Activated CD4-positive, alpha-beta T cell treated with anti-CD3 and anti-CD28 coated beads, Interleukin-2, amount 10 ng/mL, durations not matched to agents 24 days and 14 days (primary cell): ENCODE results near the gene NOL3. TPM values are rescaled to one million over a fixed set of nuclear protein-coding genes. Genes with fewer than 3 reads are reported as not detected.
A peak's percentile ranks its signal among the peaks of the same experiment; 100 is the strongest.
"Not testable (repeated sequence)": the region's sequence is repeated elsewhere in the genome, so short reads cannot be mapped to it uniquely, and the experiment has no call there.

ENCODE experiments used
- DNase-seq: peaks from one replicate; pipeline ENCODE4 v3.0.0; 2022
- H3K27ac Mint-ChIP-seq: one replicate; pipeline ENCODE4 v1.8.0; 2022; ENCODE audit warnings: mild to moderate bottlenecking, mixed read lengths
- H3K27me3 Mint-ChIP-seq: one replicate; pipeline ENCODE4 v1.8.0; 2022; ENCODE audit warnings: mixed read lengths
- H3K36me3 Mint-ChIP-seq: one replicate; pipeline ENCODE4 v1.8.0; 2022; ENCODE audit warnings: low read depth, mild to moderate bottlenecking, mixed read lengths
- H3K4me1 Mint-ChIP-seq: one replicate; pipeline ENCODE4 v1.8.0; 2021; ENCODE audit warnings: mixed read lengths
- H3K4me3 Mint-ChIP-seq: one replicate; pipeline ENCODE4 v1.8.0; 2022; ENCODE audit warnings: mild to moderate bottlenecking, moderate library complexity, mixed read lengths
- H3K9me3 Mint-ChIP-seq: one replicate; pipeline ENCODE4 v1.8.0; 2021; ENCODE audit warnings: mixed read lengths
- intact Hi-C: fragments of 100-400 bp; cut with micrococcal nuclease; formaldehyde crosslinking; loops from one replicate; pipeline ENCODE4 v1.15.1; 2023
- total RNA-seq: library from RNA; stranded (reverse); gene quantifications from 2 replicates; pipeline ENCODE4 v1.2.3, GENCODE V29; 2022

NOL3 gene
- 31.0 and 36.7 TPM in 2 replicates for total RNA-seq

DNA sequence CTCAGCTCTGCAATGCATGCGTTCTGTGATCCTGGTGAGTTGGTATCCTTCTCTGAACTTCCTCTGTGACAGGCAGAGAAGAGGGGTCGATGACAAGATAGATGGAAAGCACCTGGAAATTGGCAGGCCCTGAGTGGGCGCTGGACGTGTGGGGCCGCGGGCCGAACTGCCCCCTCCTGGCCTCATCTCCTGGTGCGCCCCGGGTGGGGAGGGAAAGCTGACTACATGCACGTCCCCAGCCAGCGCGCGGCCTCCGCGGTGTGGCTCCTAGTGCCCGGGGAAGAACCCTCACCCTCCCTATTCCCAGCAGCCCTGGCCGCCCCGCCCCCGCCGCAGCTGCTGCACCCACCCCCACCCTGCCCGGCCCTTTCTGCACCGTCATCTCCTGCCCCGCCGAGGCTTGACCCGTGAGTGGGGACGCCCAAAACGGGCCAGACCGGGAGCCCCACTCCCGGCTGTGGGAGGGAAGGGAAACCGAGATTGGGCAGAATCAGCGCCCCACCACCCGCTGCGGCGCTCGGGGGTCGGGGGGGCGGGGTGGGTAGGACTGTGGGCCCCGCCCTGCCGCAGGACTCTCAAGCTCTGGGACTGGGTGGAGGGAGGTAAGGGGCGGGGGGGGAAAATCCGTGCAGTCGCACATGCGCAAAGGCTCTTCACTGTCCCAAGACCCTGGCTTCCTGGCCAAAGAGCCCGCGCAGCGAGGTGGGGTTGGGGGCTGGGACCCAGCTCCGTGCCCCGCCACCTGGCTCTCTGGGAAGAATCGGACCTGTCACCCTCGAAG is at the start of gene NOL3:
NOL3 (plus strand) TSS at position 371 of the 781 bp plus-strand sequence.
- DNase-seq: peak; percentile 92
- peaks cover 8% of the 10 kb centered on the region for H3K27me3 Mint-ChIP-seq
- intact Hi-C loops: loop anchor here (1.0 kb wide), 2 partner anchors 9 to 13 kb away; partner anchors contain the start of gene MATCAP1
- H3K27ac Mint-ChIP-seq: peak within 1 kb of the TSS; percentile 90
- no peaks in the 10 kb centered on the region for H3K9me3 Mint-ChIP-seq
- H3K36me3 Mint-ChIP-seq: peaks cover 20% of the 10 kb centered on the region
- H3K4me1 Mint-ChIP-seq: peaks cover 61% of the 10 kb centered on the region
- peak within 1 kb of the TSS; percentile 86 for H3K4me3 Mint-ChIP-seq

GRCh38 chr16:67122799-67123198 is 47.5 kb upstream of the NOL3 start:
- H3K4me1 Mint-ChIP-seq, H3K27me3 Mint-ChIP-seq, DNase-seq, H3K9me3 Mint-ChIP-seq, H3K4me3 Mint-ChIP-seq, intact Hi-C loops, H3K27ac Mint-ChIP-seq: not testable (repeated sequence)
- peaks cover 45% of the 10 kb centered on the region for H3K36me3 Mint-ChIP-seq

- Mint-ChIP-seq H3K27me3 (no peaks in the 10 kb centered on the region), H3K27ac (no peak overlapping the region)
- intact Hi-C loops: no loop called here
Measured at GRCh38 chr16:67128417-67128816, 41.9 kb upstream of the NOL3 start.

DNA sequence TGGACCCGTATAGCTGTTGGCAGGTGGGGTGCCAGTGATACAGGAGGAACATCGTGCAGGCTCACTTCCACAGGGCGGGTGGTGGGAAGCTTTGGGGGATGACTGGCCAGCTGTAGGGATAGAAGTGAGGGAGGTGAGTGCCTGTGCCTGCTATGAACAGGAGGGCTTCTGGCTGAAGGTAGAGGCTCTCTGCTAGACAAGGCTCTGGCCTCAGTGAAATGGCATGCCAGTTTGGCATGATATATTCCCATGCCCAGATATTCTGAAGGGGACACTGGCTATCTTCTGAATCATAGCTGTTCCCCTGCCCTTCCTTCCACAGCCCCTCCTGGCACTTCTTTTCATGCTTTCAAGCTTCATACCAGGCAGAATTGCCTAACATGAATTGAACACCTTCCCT is 41.5 kb upstream of the NOL3 start:
- intact Hi-C loops: no loop called here
- DNase-seq: no peak
- no peaks in the 10 kb centered on the region for H3K9me3 Mint-ChIP-seq
- no peaks in the 10 kb centered on the region for H3K27me3 Mint-ChIP-seq
- H3K36me3 Mint-ChIP-seq: peaks cover 38% of the 10 kb centered on the region
- no peak overlapping the region for H3K27ac Mint-ChIP-seq
- no peak overlapping the region for H3K4me3 Mint-ChIP-seq
- H3K4me1 Mint-ChIP-seq: peaks cover 4% of the 10 kb centered on the region

More at GRCh38 chr16:67128417-67128816, 41.9 kb upstream of the NOL3 start:
- Mint-ChIP-seq H3K9me3 (no peaks in the 10 kb centered on the region), H3K4me3 (no peak overlapping the region), H3K36me3 (peaks cover 42% of the 10 kb centered on the region), H3K4me1 (peaks cover 4% of the 10 kb centered on the region)
- DNase-seq: no peak

DNA sequence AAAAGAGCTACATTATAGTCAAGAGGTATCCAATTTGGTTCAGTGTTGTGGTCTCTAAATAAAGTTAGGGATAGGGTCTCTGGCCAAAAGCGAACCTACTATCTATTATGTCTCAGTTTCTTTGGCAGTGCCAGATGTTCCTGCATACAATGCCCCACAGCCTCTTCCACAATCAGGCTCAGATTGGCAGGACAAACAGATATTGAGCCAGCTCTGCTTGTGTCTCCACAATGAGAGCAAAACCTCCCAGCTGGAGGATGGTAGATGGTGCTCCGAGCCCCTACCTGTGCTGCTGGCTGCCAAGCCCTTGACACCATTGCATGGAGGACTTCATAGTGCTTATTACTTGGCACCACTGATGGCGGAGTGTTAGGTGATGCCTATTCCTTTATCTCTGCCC is 40.9 kb upstream of the NOL3 start:
- H3K36me3 Mint-ChIP-seq: peaks cover 35% of the 10 kb centered on the region
- no peak for DNase-seq
- H3K27ac Mint-ChIP-seq: no peak overlapping the region
- no peak overlapping the region for H3K4me3 Mint-ChIP-seq
- H3K4me1 Mint-ChIP-seq: peaks cover 4% of the 10 kb centered on the region
- no peaks in the 10 kb centered on the region for H3K27me3 Mint-ChIP-seq
- no peaks in the 10 kb centered on the region for H3K9me3 Mint-ChIP-seq
- intact Hi-C loops: no loop called here

DNA sequence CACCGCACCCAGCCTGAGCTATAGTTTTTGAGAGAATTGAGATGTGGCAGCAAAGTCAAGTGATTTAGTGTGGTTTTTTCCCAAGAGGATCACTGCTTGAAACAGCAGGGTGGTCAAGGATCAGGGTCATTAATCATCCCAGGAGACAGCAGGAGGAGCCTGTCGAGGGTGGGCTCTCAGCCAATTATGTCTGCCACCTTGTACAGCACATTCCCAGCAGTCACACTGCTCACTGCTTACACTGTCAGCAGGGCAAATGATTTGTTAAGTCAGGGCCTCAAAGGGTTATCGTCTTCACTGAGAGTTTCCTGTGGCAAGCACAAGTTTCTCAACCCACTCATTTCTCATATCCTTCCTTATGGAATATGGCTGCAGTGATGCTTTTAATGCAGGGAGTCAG is 32.7 kb upstream of the NOL3 start:
- H3K27ac Mint-ChIP-seq: no peak overlapping the region
- intact Hi-C loops: no loop called here
- H3K9me3 Mint-ChIP-seq: no peaks in the 10 kb centered on the region
- no peak overlapping the region for H3K4me3 Mint-ChIP-seq
- peaks cover 44% of the 10 kb centered on the region for H3K36me3 Mint-ChIP-seq
- DNase-seq: no peak
- no peaks in the 10 kb centered on the region for H3K4me1 Mint-ChIP-seq
- H3K27me3 Mint-ChIP-seq: no peaks in the 10 kb centered on the region

DNA sequence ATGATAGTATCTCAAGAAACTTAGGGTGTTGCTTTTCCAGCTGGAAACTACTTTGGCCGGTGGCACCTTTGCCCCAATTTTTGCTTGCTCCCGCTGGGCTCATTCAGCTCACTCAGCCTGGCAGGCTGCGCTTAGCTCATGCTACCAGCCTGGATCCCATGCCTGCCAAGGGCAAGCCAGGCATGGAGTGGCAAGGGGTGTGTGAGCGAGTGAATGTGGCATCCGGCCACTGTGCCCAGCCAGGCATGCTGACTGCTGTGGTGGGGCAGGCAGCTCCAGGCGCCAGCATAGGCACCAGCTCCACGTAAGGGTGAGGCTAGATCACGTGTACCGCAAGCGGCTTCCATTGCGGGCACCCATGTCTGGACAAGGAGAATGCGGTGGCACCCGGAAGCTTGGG is 28.9 kb upstream of the NOL3 start:
- Mint-ChIP-seq H3K36me3 (peaks cover 51% of the 10 kb centered on the region), H3K27ac (no peak overlapping the region)
- intact Hi-C loops: no loop called here

DNA sequence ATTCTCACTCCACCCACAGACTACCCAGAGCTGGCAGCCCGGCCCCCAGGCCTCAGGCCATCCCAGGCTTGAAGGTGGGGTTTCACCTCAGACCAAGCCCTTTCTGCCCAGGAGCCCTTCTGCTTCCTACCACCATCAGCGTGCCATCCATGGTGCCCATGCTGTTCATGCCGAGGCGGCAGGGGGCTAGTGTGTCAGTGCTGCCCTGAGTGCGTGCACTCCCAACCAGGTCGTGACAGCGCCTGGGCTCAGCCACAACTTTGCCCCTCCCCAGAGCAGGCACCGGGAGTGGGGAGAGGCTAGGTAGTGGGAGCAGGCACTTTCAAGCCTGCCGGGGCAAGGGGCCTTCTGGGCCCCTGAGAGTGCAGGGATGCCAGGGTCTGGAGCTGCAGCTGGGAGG is 28.0 kb upstream of the NOL3 start:
- intact Hi-C loops: no loop called here
- Mint-ChIP-seq H3K4me3 (no peak overlapping the region), H3K36me3 (peaks cover 51% of the 10 kb centered on the region), H3K27ac (no peak overlapping the region), H3K9me3 (no peaks in the 10 kb centered on the region), H3K27me3 (no peaks in the 10 kb centered on the region), H3K4me1 (no peaks in the 10 kb centered on the region)
- no peak for DNase-seq

More for the DNA sequence above, 28.9 kb upstream of the NOL3 start:
- H3K27me3 Mint-ChIP-seq: no peaks in the 10 kb centered on the region
- H3K4me1 Mint-ChIP-seq: no peaks in the 10 kb centered on the region
- DNase-seq: no peak
- no peaks in the 10 kb centered on the region for H3K9me3 Mint-ChIP-seq
- H3K4me3 Mint-ChIP-seq: no peak overlapping the region

- Mint-ChIP-seq H3K27ac (peak overlapping the region; percentile 38), H3K27me3 (no peaks in the 10 kb centered on the region), H3K4me3 (no peak overlapping the region), H3K9me3 (no peaks in the 10 kb centered on the region), H3K4me1 (peaks cover 4% of the 10 kb centered on the region), H3K36me3 (peaks cover 58% of the 10 kb centered on the region)
- no peak for DNase-seq
- intact Hi-C loops: no loop called here
Measured at GRCh38 chr16:67144943-67145342, 25.4 kb upstream of the NOL3 start.

- Mint-ChIP-seq H3K4me3 (no peak overlapping the region), H3K9me3 (no peaks in the 10 kb centered on the region), H3K4me1 (peaks cover 4% of the 10 kb centered on the region), H3K27me3 (no peaks in the 10 kb centered on the region), H3K27ac (no peak overlapping the region), H3K36me3 (peaks cover 50% of the 10 kb centered on the region)
- intact Hi-C loops: no loop called here
- DNase-seq: no peak
Measured at GRCh38 chr16:67145746-67146145, 24.6 kb upstream of the NOL3 start.

- intact Hi-C loops: no loop called here
Measured at GRCh38 chr16:67146523-67147357, 23.6 kb upstream of the NOL3 start.

GRCh38 chr16:67147437-67148140 is 22.7 kb upstream of the NOL3 start:
- Mint-ChIP-seq H3K36me3 (peaks cover 40% of the 10 kb centered on the region), H3K4me3 (no peak overlapping the region), H3K9me3 (no peaks in the 10 kb centered on the region), H3K27me3 (no peaks in the 10 kb centered on the region), H3K4me1 (peaks cover 15% of the 10 kb centered on the region), H3K27ac (no peak overlapping the region)
- intact Hi-C loops: no loop called here
- no peak for DNase-seq

More at GRCh38 chr16:67146523-67147357, 23.6 kb upstream of the NOL3 start:
- H3K9me3 Mint-ChIP-seq: no peaks in the 10 kb centered on the region
- no peak overlapping the region for H3K27ac Mint-ChIP-seq
- H3K4me1 Mint-ChIP-seq: peaks cover 12% of the 10 kb centered on the region
- no peak for DNase-seq
- no peaks in the 10 kb centered on the region for H3K27me3 Mint-ChIP-seq
- H3K4me3 Mint-ChIP-seq: no peak overlapping the region
- peaks cover 46% of the 10 kb centered on the region for H3K36me3 Mint-ChIP-seq

DNA sequence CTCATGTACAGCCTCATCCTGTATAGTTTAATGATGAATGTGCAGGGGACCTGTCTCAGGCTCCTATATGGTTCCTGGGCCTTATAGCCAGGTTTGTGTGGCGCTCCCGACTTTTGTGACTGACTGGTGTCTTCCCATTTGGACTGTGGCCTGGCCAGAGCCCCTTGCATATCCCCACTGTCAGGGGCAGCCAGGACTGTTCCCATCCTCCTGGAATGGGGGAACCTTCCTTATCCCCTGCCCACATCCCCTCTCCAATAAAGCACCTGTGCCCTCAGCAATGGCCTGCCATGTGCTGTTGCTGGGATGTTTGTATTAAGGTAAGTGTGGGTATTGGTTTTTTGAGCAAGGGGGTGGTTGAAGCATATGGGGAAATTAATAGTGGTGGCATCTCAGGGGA is 22.1 kb upstream of the NOL3 start:
- intact Hi-C loops: no loop called here
- Mint-ChIP-seq H3K27me3 (no peaks in the 10 kb centered on the region), H3K36me3 (peaks cover 42% of the 10 kb centered on the region), H3K4me3 (peak overlapping the region; percentile 4), H3K9me3 (no peaks in the 10 kb centered on the region), H3K4me1 (peaks cover 21% of the 10 kb centered on the region), H3K27ac (no peak overlapping the region)
- DNase-seq: no peak
